Common myeloid progenitor, CD34-positive (primary cell): ENCODE measurements around the gene PLEKHM3.

Experiments
- CTCF ChIA-PET: fragments of 350-600 bp; sonication (Branson Sonifier 250); formaldehyde crosslinking; loops from one replicate; lab custom pipeline; 2021; ENCODE audit warnings: antibody characterized with exemption; lab: Charles Lee
- POLR2A ChIA-PET: fragments of 350-600 bp; sonication (Branson Sonifier 250); formaldehyde crosslinking; loops from one replicate; lab custom pipeline; 2021; ENCODE audit warnings: antibody characterized with exemption; lab: Charles Lee
- DNase-seq, 3 donors: peaks; one replicate each; pipeline versions ENCODE4 v3.0.0 to v3.0.0-alpha.2; 2013
- H3K27ac ChIP-seq, 2 experiments: 1 replicate in 1 of 2; 2 replicates in 1 of 2; pipeline ENCODE4 v1.7.0; 2013; ENCODE audit warnings: inconsistent platforms in 2 of 2, low read length in 2 of 2, mild to moderate bottlenecking in 2 of 2, low read depth in 1 of 2, moderate library complexity in 1 of 2; ENCODE audit not compliant: severe bottlenecking in 2 of 2, insufficient read depth in 1 of 2, poor library complexity in 1 of 2
- H3K27me3 ChIP-seq, 5 experiments: replicated peaks in 2 of 5; 1 replicate in 3 of 5; 2 replicates in 2 of 5; pipeline versions ENCODE4 v1.6.1 to v1.7.0; 2013; ENCODE audit warnings: low read length in 4 of 5, mild to moderate bottlenecking in 2 of 5, moderate library complexity in 2 of 5, inconsistent platforms in 1 of 5; ENCODE audit not compliant: insufficient read depth in 5 of 5, control insufficient read depth in 4 of 5
- H3K36me3 ChIP-seq, 4 experiments: 1 replicate in 2 of 4; 2 replicates in 2 of 4; pipeline versions ENCODE4 v1.6.1 to v1.7.0; 2013; ENCODE audit warnings: low read length in 3 of 4, control low read depth in 1 of 4, mild to moderate bottlenecking in 1 of 4; ENCODE audit not compliant: control insufficient read depth in 4 of 4, insufficient read depth in 4 of 4
- H3K4me1 ChIP-seq, 4 experiments: 1 replicate in 3 of 4; 2 replicates in 1 of 4; pipeline versions ENCODE4 v1.6.1 to v1.7.1; 2013; ENCODE audit warnings: low read length in 3 of 4, mild to moderate bottlenecking in 3 of 4, control low read depth in 1 of 4, inconsistent platforms in 1 of 4, moderate library complexity in 1 of 4; ENCODE audit not compliant: control insufficient read depth in 4 of 4, insufficient read depth in 4 of 4; ENCODE audit errors: control extremely low read depth in 1 of 4
- H3K4me3 ChIP-seq, 7 experiments: 1 replicate in 4 of 7; 2 replicates in 3 of 7; pipeline versions ENCODE4 v1.5.1 to v1.7.0; 2013; ENCODE audit warnings: mild to moderate bottlenecking in 7 of 7, low read length in 6 of 7, moderate library complexity in 6 of 7, inconsistent platforms in 2 of 7, low read depth in 2 of 7, control low read depth in 1 of 7; ENCODE audit not compliant: insufficient read depth in 4 of 7, control insufficient read depth in 1 of 7; ENCODE audit errors: extremely low read depth in 1 of 7
- H3K9me3 ChIP-seq, 5 experiments: 1 replicate in 4 of 5; 2 replicates in 1 of 5; pipeline versions ENCODE4 v1.6.1 to v1.7.1; 2013; ENCODE audit warnings: low read length in 4 of 5, mild to moderate bottlenecking in 2 of 5, inconsistent platforms in 1 of 5, low read depth in 1 of 5, moderate library complexity in 1 of 5; ENCODE audit not compliant: control insufficient read depth in 4 of 5, insufficient read depth in 2 of 5; ENCODE audit errors: control extremely low read depth in 1 of 5
- WGBS: methylation state at CpG from one replicate; pipeline ENCODE4 v1.1.5; 2013; ENCODE audit not compliant: insufficient coverage; 5-methylcytosine and 5-hydroxymethylcytosine counted together

PLEKHM3 gene

DNA sequence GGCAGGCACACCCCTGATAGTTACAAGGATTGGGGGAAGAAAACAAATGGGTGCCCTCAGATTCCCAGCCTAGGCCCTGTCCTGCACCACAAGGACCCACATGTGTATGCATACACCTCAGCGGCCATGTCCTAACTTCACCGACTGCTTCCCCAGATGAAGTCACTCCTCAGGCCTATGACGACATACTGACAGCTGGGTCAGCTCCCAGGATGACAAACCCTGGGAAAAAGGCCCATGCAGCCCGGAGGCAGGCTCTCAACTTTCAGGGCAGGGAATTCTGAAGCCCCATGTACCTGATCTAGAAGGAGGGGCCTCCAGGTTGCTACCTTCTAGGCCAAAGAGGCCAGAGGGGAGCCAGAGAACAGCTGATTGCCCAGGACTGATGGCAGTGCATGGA lies 11.0 kb upstream of the PLEKHM3 start:
- no peak overlapping the region for H3K4me3 ChIP-seq
- POLR2A ChIA-PET: no interaction called here
- H3K27ac ChIP-seq: no peak overlapping the region
- no peaks in the 10 kb centered on the region for H3K27me3 ChIP-seq
- no peaks in the 10 kb centered on the region for H3K9me3 ChIP-seq
- no peaks in the 10 kb centered on the region for H3K36me3 ChIP-seq
- 83% methylated on average over 4 of the region's 4 CpGs for WGBS
- CTCF ChIA-PET: interaction anchor here (1.5 kb wide), 1 partner anchor 286 kb away, joined by 4 read pairs; no protein-coding TSS in a partner anchor
- no peak for DNase-seq
- peaks cover 0 to 5% (median 1%) of the 10 kb centered on the region in 4 experiments for H3K4me1 ChIP-seq

DNA sequence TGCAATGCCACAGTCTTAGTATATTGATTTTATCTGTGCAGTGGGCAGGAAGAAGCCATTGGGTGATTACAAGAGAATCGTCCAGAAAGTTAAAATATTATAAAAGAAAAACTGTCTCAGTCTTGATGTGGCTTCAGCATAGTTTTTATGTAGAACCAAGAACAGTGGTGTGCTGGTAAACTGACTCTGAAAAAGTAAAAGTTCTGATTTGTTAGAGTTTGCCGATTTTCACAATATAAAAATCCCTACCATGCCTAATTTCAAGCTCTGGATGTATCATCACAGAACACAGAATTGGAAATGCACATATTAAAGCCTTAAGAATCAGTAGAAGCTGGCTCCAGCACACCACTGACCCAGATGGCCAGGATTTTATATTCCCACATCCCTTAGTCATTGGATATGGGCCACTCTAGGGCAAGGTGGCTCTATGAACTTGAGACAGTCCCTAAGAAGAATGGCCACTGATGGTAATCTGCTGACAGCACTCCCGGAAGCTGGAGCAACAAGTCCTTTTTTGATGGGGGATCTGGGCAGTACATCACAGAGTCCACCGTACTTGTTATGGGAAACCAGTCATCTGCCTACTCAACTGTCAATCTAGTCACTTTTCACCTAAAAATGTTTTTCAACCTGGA lies 9.3 kb upstream of the PLEKHM3 start:
- WGBS: 77% methylated on average over 3 of the region's 4 CpGs

DNA sequence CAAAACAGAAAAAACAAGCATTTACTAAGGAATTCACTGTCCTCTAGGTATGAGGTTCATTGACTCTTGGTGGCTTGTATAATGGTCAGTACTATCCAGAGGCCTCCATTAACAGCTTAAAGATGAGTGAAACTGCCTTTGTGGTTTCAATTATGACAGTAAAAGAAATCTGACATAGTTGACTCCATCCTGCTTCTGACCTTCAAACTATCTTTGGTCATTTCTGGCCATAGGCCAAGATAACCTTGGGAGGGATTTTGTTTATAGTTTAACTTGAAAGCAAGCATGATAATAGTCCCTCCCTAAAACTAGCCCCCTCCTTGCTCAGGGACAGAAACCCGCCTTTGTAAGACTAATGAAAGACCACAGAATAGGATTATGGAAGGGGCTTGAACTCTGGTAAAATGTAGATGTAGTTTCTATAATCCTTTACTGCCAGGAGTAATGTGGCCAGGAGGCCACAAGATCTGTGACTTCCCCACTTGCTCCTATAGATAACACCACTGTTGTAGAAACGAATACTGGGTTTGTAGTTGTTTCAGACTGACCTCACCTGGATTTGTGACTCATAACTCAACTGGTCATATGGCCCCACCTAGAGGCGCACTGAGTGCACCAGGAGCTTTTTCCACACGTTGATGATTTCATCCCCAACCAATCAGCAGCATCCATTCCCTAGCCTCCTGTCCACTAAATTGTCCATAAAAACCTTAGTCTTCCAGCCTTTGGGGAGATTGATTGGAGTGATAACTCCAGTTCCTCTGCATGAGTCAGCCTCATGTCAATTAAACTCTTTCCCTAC lies 8.6 kb upstream of the PLEKHM3 start:
- peak; percentile 44 to 68 (median 58) for DNase-seq
- WGBS: 77% methylated on average over 3 of the region's 4 CpGs
- Histone ChIP-seq H3K4me1 (peaks cover 0 to 8% (median 1%) of the 10 kb centered on the region in 4 experiments), H3K9me3 (no peaks in the 10 kb centered on the region), H3K4me3 (no peak overlapping the region), H3K27me3 (no peaks in the 10 kb centered on the region), H3K27ac (no peak overlapping the region), H3K36me3 (no peaks in the 10 kb centered on the region)
- POLR2A ChIA-PET: no interaction called here
- CTCF ChIA-PET: interaction anchor here (0.6 to 6.2 kb wide), 8 partner anchors 8 to 304 kb away, joined by 3 to 47 read pairs (median 4); no protein-coding TSS in a partner anchor

More for the DNA sequence above, 9.3 kb upstream of the PLEKHM3 start:
- Histone ChIP-seq H3K4me3 (no peak overlapping the region), H3K36me3 (no peaks in the 10 kb centered on the region), H3K27ac (no peak overlapping the region), H3K27me3 (no peaks in the 10 kb centered on the region), H3K9me3 (no peaks in the 10 kb centered on the region), H3K4me1 (peaks cover 0 to 8% (median 1%) of the 10 kb centered on the region in 4 experiments)
- no peak for DNase-seq
- ChIA-PET CTCF (interaction anchor here (0.8 to 6.2 kb wide), 7 partner anchors 8 to 289 kb away, joined by 3 to 47 read pairs (median 5); no protein-coding TSS in a partner anchor), POLR2A (no interaction called here)

DNA sequence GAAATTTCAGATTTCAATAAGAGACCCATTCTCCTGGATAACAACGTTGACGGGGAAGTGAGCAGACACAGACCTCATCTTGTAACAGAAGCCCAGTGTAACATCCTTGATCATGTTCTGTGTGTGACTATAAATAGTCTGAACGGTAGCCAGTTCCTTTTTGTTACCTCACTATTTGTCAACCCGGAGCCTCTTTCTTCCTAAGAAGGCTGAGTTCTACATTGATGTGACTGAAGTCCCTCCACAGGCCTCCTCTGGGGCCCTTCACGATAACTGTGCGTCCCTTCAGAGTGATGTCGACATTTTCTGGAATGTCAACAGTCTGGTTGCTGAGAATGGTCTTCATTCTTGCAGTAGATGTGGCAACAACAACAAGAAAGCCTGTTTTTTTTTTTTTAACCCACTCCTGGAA lies 6.3 kb upstream of the PLEKHM3 start:
- WGBS: 75% methylated on average over 6 of the region's 7 CpGs
- Histone ChIP-seq H3K4me1 (peaks cover 0 to 8% (median 1%) of the 10 kb centered on the region in 4 experiments), H3K27me3 (no peaks in the 10 kb centered on the region), H3K27ac (no peak overlapping the region), H3K4me3 (no peak overlapping the region), H3K36me3 (no peaks in the 10 kb centered on the region), H3K9me3 (no peaks in the 10 kb centered on the region)
- POLR2A ChIA-PET: no interaction called here
- DNase-seq: no peak
- CTCF ChIA-PET: interaction anchor here (3.7 to 6.2 kb wide), 2 partner anchors 9 to 286 kb away, joined by 19 to 47 read pairs; no protein-coding TSS in a partner anchor

DNA sequence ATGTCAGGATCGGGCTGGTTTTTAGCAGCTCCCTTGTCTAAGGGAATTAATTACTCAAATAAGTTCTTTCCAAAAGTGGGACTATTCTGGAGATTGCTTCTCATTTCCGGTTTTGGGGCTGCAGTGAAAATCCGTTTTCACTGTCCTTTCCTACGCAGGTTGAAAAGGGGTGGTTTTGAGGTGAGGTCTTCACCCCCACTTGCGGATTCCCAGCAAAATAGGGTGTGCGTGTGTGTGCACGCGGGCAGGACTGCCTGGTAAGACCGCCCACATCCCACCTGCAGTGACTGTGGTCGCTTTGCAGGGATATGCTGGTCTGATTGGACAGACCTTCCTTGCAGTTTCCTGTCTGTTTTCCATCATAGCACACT lies 472 bp upstream of the PLEKHM3 start:
- Histone ChIP-seq H3K9me3 (no peaks in the 10 kb centered on the region), H3K4me3 (peak overlapping the region; percentile 80 to 98 (median 90)), H3K27me3 (no peaks in the 10 kb centered on the region), H3K4me1 (peaks cover 0 to 16% (median 5%) of the 10 kb centered on the region in 4 experiments), H3K36me3 (peaks cover 0 to 1% (median 0%) of the 10 kb centered on the region in 4 experiments), H3K27ac (peak overlapping the region; percentile 77 to 81)
- 38% methylated on average over 9 of the region's 10 CpGs for WGBS
- peak in 2 of 3 donors; percentile 61 to 67 for DNase-seq
- ChIA-PET POLR2A (no interaction called here), CTCF (interaction anchor here (0.9 to 4.2 kb wide), 4 partner anchors 14 to 400 kb away, joined by 3 to 22 read pairs (median 4); partner anchors contain the start of gene METTL21A)

DNA sequence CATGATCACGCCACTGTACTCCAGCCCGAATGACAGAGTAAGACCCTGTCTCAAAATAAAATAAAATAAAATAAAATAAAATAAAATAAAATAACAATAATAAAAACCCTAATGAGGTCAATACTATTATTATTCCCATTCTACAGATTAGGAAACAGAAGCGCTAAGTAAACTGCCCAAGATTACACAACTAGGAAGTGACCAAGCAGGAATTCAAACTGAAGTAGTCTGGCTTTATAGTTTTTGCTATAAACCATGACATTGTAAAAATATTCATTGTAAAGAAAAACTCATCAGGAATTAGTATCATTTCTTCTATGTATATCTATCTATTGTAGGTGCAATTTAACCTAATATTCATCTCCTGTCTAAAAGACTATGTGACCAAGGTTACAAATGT lies 1.2 kb downstream of the PLEKHM3 start:
- no peaks in the 10 kb centered on the region for H3K9me3 ChIP-seq
- CTCF ChIA-PET: interaction anchor here (1.1 to 4.2 kb wide), 3 partner anchors 16 to 258 kb away, joined by 3 to 22 read pairs (median 5); no protein-coding TSS in a partner anchor
- H3K27ac ChIP-seq: no peak overlapping the region
- peaks cover 0 to 16% (median 5%) of the 10 kb centered on the region in 4 experiments for H3K4me1 ChIP-seq
- no peaks in the 10 kb centered on the region for H3K27me3 ChIP-seq
- peaks cover 0 to 3% (median 1%) of the 10 kb centered on the region in 4 experiments for H3K36me3 ChIP-seq
- POLR2A ChIA-PET: no interaction called here
- no CpG with 5 or more reads among the region's 3 CpGs for WGBS
- peak overlapping the region in 1 of 7 experiments; percentile 98 for H3K4me3 ChIP-seq
- peak in 2 of 3 donors; percentile 25 to 53 for DNase-seq
